HepG2 (cell line): ENCODE results near the gene IFRD1.

Experiments used
- EZH2 ChIP-seq: conservative IDR thresholded peaks from 2 replicates; pipeline ENCODE4 v1.6.1; 2012; ENCODE audit warnings: mild to moderate bottlenecking, low read depth, low read length, moderate library complexity
- FOXK1 ChIP-seq: sonication (generic); formaldehyde crosslinking; IDR thresholded peaks from 2 replicates; pipeline ENCODE4 v1.4.0; 2020; ENCODE audit warnings: low read depth, missing genetic modification reagents, borderline replicate concordance
- NFATC3 ChIP-seq: sonication (generic); formaldehyde crosslinking; IDR thresholded peaks from 2 replicates; pipeline ENCODE4 v1.5.1; 2020; ENCODE audit warnings: mild to moderate bottlenecking, missing genetic modification reagents
- RXRB ChIP-seq: IDR thresholded peaks from 2 replicates; pipeline ENCODE4 v1.6.1; 2016; ENCODE audit warnings: borderline replicate concordance, missing genetic modification reagents, missing compliant biosample characterization
- ZSCAN22 ChIP-seq: sonication (generic); formaldehyde crosslinking; IDR thresholded peaks from 2 replicates; pipeline ENCODE4 v1.4.0; 2020; ENCODE audit warnings: mild to moderate bottlenecking, missing genetic modification reagents

DNA sequence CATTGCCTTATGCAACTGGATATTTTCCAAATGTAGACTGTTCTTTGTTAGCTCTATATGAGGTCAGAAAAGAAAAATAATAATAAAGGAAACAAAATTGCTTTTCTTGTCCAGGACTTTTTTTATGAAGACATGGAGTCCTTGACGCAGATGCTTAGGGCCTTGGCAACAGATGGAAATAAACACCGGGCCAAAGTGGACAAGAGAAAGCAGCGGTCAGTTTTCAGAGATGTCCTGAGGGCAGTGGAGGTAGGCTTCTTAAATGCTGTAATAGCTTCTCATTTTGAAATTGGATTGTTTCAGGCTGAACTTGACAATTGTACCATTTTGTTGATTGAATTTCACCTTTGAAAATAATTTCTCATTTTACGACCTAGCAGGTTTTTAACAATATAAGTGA is 17.6 kb downstream of the IFRD1 start:
- no peak for TF ChIP-seq FOXK1 (CRISPR knock-in tag)
- TF ChIP-seq EZH2, result no peak
- no peak for TF ChIP-seq ZSCAN22 (CRISPR knock-in tag)
- TF ChIP-seq NFATC3, result no peak
- TF ChIP-seq RXRB (CRISPR knock-in tag), result no peak
